MM.1S (cell line): Measurements from ENCODE around the gene KCNA2.

Experiments
- DNase-seq: peaks from one replicate; pipeline ENCODE4 v3.0.0-alpha.2; 2015
- H2AFZ ChIP-seq: fragments of 300-600 bp; sonication (generic); 2 replicates; pipeline ENCODE4 v1.6.0; 2016; ENCODE audit warnings: antibody characterized with exemption, low read length
- H3F3A ChIP-seq: fragments of 300-600 bp; sonication (generic); 2 replicates; pipeline ENCODE4 v1.6.1; 2016; ENCODE audit warnings: mild to moderate bottlenecking, antibody characterized with exemption, low read length, moderate library complexity, mixed read lengths; ENCODE audit not compliant: insufficient read depth
- H3K27ac ChIP-seq: fragments of 300-600 bp; sonication (generic); 2 replicates; pipeline ENCODE4 v1.5.1; 2016; ENCODE audit warnings: mild to moderate bottlenecking, low read length
- H3K27me3 ChIP-seq: fragments of 300-600 bp; sonication (generic); replicated peaks from 2 replicates; pipeline ENCODE4 v1.6.0; 2016; ENCODE audit warnings: low read length; ENCODE audit not compliant: insufficient read depth
- H3K36me3 ChIP-seq: fragments of 300-600 bp; sonication (generic); replicated peaks from 2 replicates; pipeline ENCODE4 v1.6.1; 2016; ENCODE audit warnings: mild to moderate bottlenecking, low read length, mixed read lengths; ENCODE audit not compliant: insufficient read depth
- H3K4me1 ChIP-seq: fragments of 300-600 bp; sonication (generic); 2 replicates; pipeline ENCODE4 v1.6.1; 2016; ENCODE audit warnings: low read length, mixed read lengths
- H3K4me2 ChIP-seq: fragments of 300-600 bp; sonication (generic); 2 replicates; pipeline ENCODE4 v1.6.0; 2016; ENCODE audit warnings: low read depth, low read length
- H3K4me3 ChIP-seq: fragments of 300-600 bp; sonication (generic); 2 replicates; pipeline ENCODE4 v1.5.1; 2016; ENCODE audit warnings: low read length, mixed read lengths
- H3K79me2 ChIP-seq: fragments of 300-600 bp; sonication (generic); 2 replicates; pipeline ENCODE4 v1.6.1; 2016; ENCODE audit warnings: mixed run types, low read length, mixed read lengths
- H3K9ac ChIP-seq: fragments of 300-600 bp; sonication (generic); 2 replicates; pipeline ENCODE4 v1.6.1; 2016; ENCODE audit warnings: low read length, mixed read lengths
- H3K9me2 ChIP-seq: fragments of 300-600 bp; sonication (generic); replicated peaks from 2 replicates; pipeline ENCODE4 v1.6.1; 2016; ENCODE audit warnings: mild to moderate bottlenecking, low read length, mixed read lengths; ENCODE audit not compliant: insufficient read depth
- H3K9me3 ChIP-seq: fragments of 300-600 bp; sonication (generic); replicated peaks from 2 replicates; pipeline ENCODE4 v1.6.1; 2016; ENCODE audit warnings: mild to moderate bottlenecking, low read length, mixed read lengths; ENCODE audit not compliant: insufficient read depth
- H4K20me1 ChIP-seq: fragments of 300-600 bp; sonication (generic); 2 replicates; pipeline ENCODE4 v1.6.1; 2016; ENCODE audit warnings: mild to moderate bottlenecking, low read length, moderate library complexity, mixed read lengths; ENCODE audit not compliant: insufficient read depth
- CTCF ChIP-seq: fragments of 300-600 bp; sonication (generic); IDR thresholded peaks from 2 replicates; pipeline ENCODE4 v1.5.1; 2016; ENCODE audit warnings: antibody characterized with exemption, low read length, mixed read lengths
- EZH2 ChIP-seq: fragments of 300-600 bp; sonication (generic); optimal IDR thresholded peaks from 2 replicates; pipeline ENCODE3; 2017; ENCODE audit warnings: low read depth, mild to moderate bottlenecking, antibody characterized with exemption, low read length, mixed read lengths
- EZH2phosphoT487 ChIP-seq: fragments of 300-600 bp; sonication (generic); IDR thresholded peaks from 2 replicates; pipeline ENCODE4 v1.6.1; 2018; ENCODE audit warnings: antibody characterized with exemption, low read length

The KCNA2 gene

GRCh38 chr1:110588991-110589390 lies 17.2 kb downstream of the KCNA2 start:
- H3K36me3 ChIP-seq: no peaks in the 10 kb centered on the region
- H3K27ac ChIP-seq: no peak overlapping the region
- no peak overlapping the region for H3K4me3 ChIP-seq
- no peaks in the 10 kb centered on the region for H3K27me3 ChIP-seq
- H2AFZ ChIP-seq: no peak overlapping the region
- no peaks in the 10 kb centered on the region for H3K9me3 ChIP-seq
- no peak for TF ChIP-seq CTCF
- no peak for TF ChIP-seq EZH2phosphoT487
- TF ChIP-seq EZH2: no peak
- H3K4me2 ChIP-seq: no peak overlapping the region
- DNase-seq: no peak
- H3K9me2 ChIP-seq: no peaks in the 10 kb centered on the region
- H4K20me1 ChIP-seq: no peaks in the 10 kb centered on the region
- H3K4me1 ChIP-seq: no peaks in the 10 kb centered on the region
- H3K79me2 ChIP-seq: no peaks in the 10 kb centered on the region
- no peaks in the 10 kb centered on the region for H3F3A ChIP-seq
- no peak overlapping the region for H3K9ac ChIP-seq

GRCh38 chr1:110588486-110588885 lies 17.7 kb downstream of the KCNA2 start:
- H3K9me3 ChIP-seq: no peaks in the 10 kb centered on the region
- TF ChIP-seq CTCF (no peak), EZH2phosphoT487 (no peak), EZH2 (no peak)
- H3K4me2 ChIP-seq: no peak overlapping the region
- no peaks in the 10 kb centered on the region for H3F3A ChIP-seq
- no peaks in the 10 kb centered on the region for H4K20me1 ChIP-seq
- H3K9ac ChIP-seq: no peak overlapping the region
- H3K27me3 ChIP-seq: no peaks in the 10 kb centered on the region
- no peak overlapping the region for H3K4me3 ChIP-seq
- no peaks in the 10 kb centered on the region for H3K4me1 ChIP-seq
- H2AFZ ChIP-seq: no peak overlapping the region
- H3K9me2 ChIP-seq: no peaks in the 10 kb centered on the region
- H3K27ac ChIP-seq: no peak overlapping the region
- H3K36me3 ChIP-seq: no peaks in the 10 kb centered on the region
- no peak for DNase-seq
- H3K79me2 ChIP-seq: no peaks in the 10 kb centered on the region

- no peak overlapping the region for H3K4me3 ChIP-seq
- no peaks in the 10 kb centered on the region for H3K4me1 ChIP-seq
- no peaks in the 10 kb centered on the region for H3K27me3 ChIP-seq
- no peak overlapping the region for H2AFZ ChIP-seq
- H3K9me3 ChIP-seq: no peaks in the 10 kb centered on the region
- no peak overlapping the region for H3K9ac ChIP-seq
- no peak overlapping the region for H3K27ac ChIP-seq
- H3K4me2 ChIP-seq: no peak overlapping the region
- no peaks in the 10 kb centered on the region for H3K9me2 ChIP-seq
- no peak for DNase-seq
- H4K20me1 ChIP-seq: no peaks in the 10 kb centered on the region
- no peaks in the 10 kb centered on the region for H3K79me2 ChIP-seq
- no peaks in the 10 kb centered on the region for H3K36me3 ChIP-seq
- TF ChIP-seq EZH2phosphoT487 (no peak), EZH2 (no peak), CTCF (no peak)
- no peaks in the 10 kb centered on the region for H3F3A ChIP-seq
Measured at GRCh38 chr1:110587906-110588305, 18.3 kb downstream of the KCNA2 start.
